Endodermal cell (in vitro differentiated cells): ENCODE data around the gene DOCK10. TPM values are rescaled to one million over a fixed set of nuclear protein-coding genes. Genes with fewer than 3 reads are reported as not detected.

ENCODE experiments used
- DNase-seq: peaks from one replicate; pipeline ENCODE4 v3.0.0-alpha.2; 2017
- H3K27ac ChIP-seq: 2 replicates; pipeline ENCODE4 v1.5.1; 2013; ENCODE audit warnings: mild to moderate bottlenecking, low read depth, low read length, moderate library complexity
- H3K27me3 ChIP-seq: 2 replicates; pipeline ENCODE4 v1.6.1; 2013; ENCODE audit warnings: mild to moderate bottlenecking, low read length, moderate library complexity; ENCODE audit not compliant: insufficient read depth, control insufficient read depth, poor library complexity, severe bottlenecking
- H3K36me3 ChIP-seq: 2 replicates; pipeline ENCODE4 v1.7.0; 2013; ENCODE audit warnings: mild to moderate bottlenecking, low read length, moderate library complexity; ENCODE audit not compliant: control insufficient read depth, insufficient read depth
- H3K4me1 ChIP-seq: one replicate; pipeline ENCODE4 v1.7.0; 2013; ENCODE audit warnings: low read length; ENCODE audit not compliant: control insufficient read depth, insufficient read depth
- H3K4me3 ChIP-seq: 2 replicates; pipeline ENCODE4 v1.5.1; 2013; ENCODE audit warnings: mild to moderate bottlenecking, low read length, moderate library complexity
- H3K9ac ChIP-seq: 2 replicates; pipeline ENCODE4 v1.6.1; 2013; ENCODE audit warnings: mild to moderate bottlenecking, low read length, moderate library complexity; ENCODE audit not compliant: poor library complexity, severe bottlenecking; ENCODE audit errors: extremely low read depth
- H3K9me3 ChIP-seq: 2 replicates; pipeline ENCODE4 v1.6.1; 2013; ENCODE audit warnings: mild to moderate bottlenecking, low read length, moderate library complexity; ENCODE audit not compliant: control insufficient read depth
- H3K27ac Mint-ChIP-seq: 2 replicates; pipeline ENCODE4 v1.8.0; 2020; ENCODE audit warnings: mixed read lengths
- H3K27me3 Mint-ChIP-seq: 2 replicates; pipeline ENCODE4 v1.8.0; 2021; ENCODE audit warnings: mild to moderate bottlenecking, mixed read lengths; ENCODE audit not compliant: insufficient read depth
- H3K36me3 Mint-ChIP-seq: 2 replicates; pipeline ENCODE4 v1.8.0; 2020; ENCODE audit warnings: low read depth, mixed read lengths
- H3K4me1 Mint-ChIP-seq: 2 replicates; pipeline ENCODE4 v1.8.0; 2020; ENCODE audit warnings: mixed read lengths
- H3K4me3 Mint-ChIP-seq: 2 replicates; pipeline ENCODE4 v1.8.0; 2020; ENCODE audit warnings: mild to moderate bottlenecking, moderate library complexity, mixed read lengths
- H3K9me3 Mint-ChIP-seq: 2 replicates; pipeline ENCODE4 v1.8.0; 2020; ENCODE audit warnings: mild to moderate bottlenecking, mixed read lengths
- WGBS, 2 experiments: methylation state at CpG; one replicate each; pipeline versions ENCODE4 v1.1.5 to v1.1.7; 2013; ENCODE audit warnings: missing lambda C conversion rate in 2 of 2, mixed read lengths in 1 of 2; ENCODE audit not compliant: insufficient coverage in 1 of 2, insufficient read length in 1 of 2; 5-methylcytosine and 5-hydroxymethylcytosine counted together
- microRNA-seq: library from miRNA; unstranded; fragments of <30 nt; microRNA quantifications from one replicate; pipeline ENCODE4 v1.2.0, GENCODE V29; 2020; ENCODE audit warnings: borderline microRNAs expressed
- total RNA-seq, 2 donors: library from RNA; stranded (reverse); fragmentation: NEBNext Ultra II Directional in 1 of 2; extraction: Animal tissue kit (Norgen Biotek cat#: 25700) in 1 of 2; gene quantifications; 2 replicates in 1 of 2; 3 replicates in 1 of 2; pipeline ENCODE4 v1.2.1, GENCODE V29; 2021
- TF ChIP-seq, protein P1 (sequence below): fragments of 200-600 bp; sonication (generic); conservative IDR thresholded peaks from 2 replicates; pipeline ENCODE4 v1.5.0; 2021; ENCODE audit warnings: antibody characterized with exemption, mild to moderate bottlenecking

DOCK10 gene
- total RNA-seq, 2 donors from 2014 or later = 0.44 to 1.4 TPM

DNA sequence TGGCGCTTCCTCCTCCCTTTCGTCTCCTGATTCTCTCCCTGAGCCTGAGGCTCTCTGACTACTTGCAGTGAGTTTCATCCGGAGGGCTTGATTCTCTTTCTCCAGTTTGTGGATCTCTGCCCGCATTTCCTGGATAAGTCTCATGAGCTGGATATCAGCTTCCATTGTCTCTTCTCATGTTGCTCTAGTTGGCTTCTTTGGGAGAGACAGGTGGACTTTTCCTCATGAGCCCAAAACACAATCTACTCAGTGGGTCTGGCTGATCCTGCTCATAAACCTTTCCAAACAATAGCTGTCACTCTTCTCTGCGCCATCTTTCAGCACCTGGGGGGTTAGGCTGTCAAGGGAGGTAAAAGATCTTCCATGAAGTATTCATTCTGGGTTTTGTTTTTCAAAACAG is 326.1 kb downstream of the DOCK10 start, which contains the start of gene CCDC195:
TSS of gene CCDC195 (minus strand) at position 165 of the 400 bp plus-strand sequence. CDS start at position 165, 0 bp downstream.
- Histone ChIP-seq H3K27me3 (no peaks in the 10 kb centered on the region), H3K9me3 (no peaks in the 10 kb centered on the region), H3K4me3 (no peak within 1 kb of the TSS), H3K27ac (no peak within 1 kb of the TSS), H3K36me3 (no peaks in the 10 kb centered on the region), H3K9ac (no peak within 1 kb of the TSS), H3K4me1 (no peaks in the 10 kb centered on the region)
- no peak within 1 kb of the TSS for H3K27ac Mint-ChIP-seq
- H3K4me1 Mint-ChIP-seq = no peaks in the 10 kb centered on the region
- no peak within 1 kb of the TSS for H3K4me3 Mint-ChIP-seq
- H3K36me3 Mint-ChIP-seq = no peaks in the 10 kb centered on the region
- DNase-seq = no peak
- peaks cover 3% of the 10 kb centered on the region for H3K9me3 Mint-ChIP-seq
- WGBS, 2 experiments = 91 to 96% methylated on average over 3 to 5 of the region's 5 CpGs
- TF ChIP-seq, protein P1, sequence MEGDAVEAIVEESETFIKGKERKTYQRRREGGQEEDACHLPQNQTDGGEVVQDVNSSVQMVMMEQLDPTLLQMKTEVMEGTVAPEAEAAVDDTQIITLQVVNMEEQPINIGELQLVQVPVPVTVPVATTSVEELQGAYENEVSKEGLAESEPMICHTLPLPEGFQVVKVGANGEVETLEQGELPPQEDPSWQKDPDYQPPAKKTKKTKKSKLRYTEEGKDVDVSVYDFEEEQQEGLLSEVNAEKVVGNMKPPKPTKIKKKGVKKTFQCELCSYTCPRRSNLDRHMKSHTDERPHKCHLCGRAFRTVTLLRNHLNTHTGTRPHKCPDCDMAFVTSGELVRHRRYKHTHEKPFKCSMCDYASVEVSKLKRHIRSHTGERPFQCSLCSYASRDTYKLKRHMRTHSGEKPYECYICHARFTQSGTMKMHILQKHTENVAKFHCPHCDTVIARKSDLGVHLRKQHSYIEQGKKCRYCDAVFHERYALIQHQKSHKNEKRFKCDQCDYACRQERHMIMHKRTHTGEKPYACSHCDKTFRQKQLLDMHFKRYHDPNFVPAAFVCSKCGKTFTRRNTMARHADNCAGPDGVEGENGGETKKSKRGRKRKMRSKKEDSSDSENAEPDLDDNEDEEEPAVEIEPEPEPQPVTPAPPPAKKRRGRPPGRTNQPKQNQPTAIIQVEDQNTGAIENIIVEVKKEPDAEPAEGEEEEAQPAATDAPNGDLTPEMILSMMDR = no peak
- H3K27me3 Mint-ChIP-seq = no peaks in the 10 kb centered on the region

Small RNAs within 50 kb of the gene (microRNA-seq; reads per million reads assigned to microRNA genes)
- gene MIR4439 = not detected
